Aorta (tissue), 5 donors: ENCODE results near the gene RAB4B. TPM values are rescaled to one million over a fixed set of nuclear protein-coding genes. Genes with fewer than 3 reads are reported as not detected.
A peak's percentile ranks its signal among the peaks of the same experiment; 100 is the strongest.
"Not testable (repeated sequence)": the region's sequence is repeated elsewhere in the genome, so short reads cannot be mapped to it uniquely, and the experiment has no call there.

Experiments
- ATAC-seq: fragments of 200-7000 bp; cut with Tn5 transposase; one replicate; pipeline ENCODE4 v1.9.1; 2022; ENCODE audit warnings: moderate library complexity; ENCODE audit not compliant: low FRiP score
- DNase-seq, 2 donors: peaks; one replicate each; pipeline ENCODE4 v3.0.0-alpha.2; 2020
- H3K27ac ChIP-seq, 2 donors: one replicate each; pipeline ENCODE4 v1.5.1; 2013; ENCODE audit warnings: low read length in 2 of 2, mild to moderate bottlenecking in 2 of 2, moderate library complexity in 2 of 2, control low read depth in 1 of 2, inconsistent platforms in 1 of 2, low read depth in 1 of 2
- H3K27me3 ChIP-seq, 2 donors: one replicate each; pipeline ENCODE4 v1.6.1; 2013; ENCODE audit warnings: control low read depth in 1 of 2, low read length in 1 of 2, mild to moderate bottlenecking in 1 of 2, moderate library complexity in 1 of 2; ENCODE audit not compliant: insufficient read depth in 2 of 2, control insufficient read depth in 1 of 2
- H3K36me3 ChIP-seq, 2 donors: one replicate each; pipeline ENCODE4 v1.6.1; 2013; ENCODE audit warnings: control low read depth in 1 of 2, low read length in 1 of 2, mild to moderate bottlenecking in 1 of 2; ENCODE audit not compliant: insufficient read depth in 2 of 2, control insufficient read depth in 1 of 2
- H3K4me1 ChIP-seq, 2 donors: one replicate each; pipeline ENCODE4 v1.6.1; 2013; ENCODE audit warnings: low read length in 2 of 2, control low read depth in 1 of 2, mild to moderate bottlenecking in 1 of 2, moderate library complexity in 1 of 2; ENCODE audit not compliant: insufficient read depth in 2 of 2, control insufficient read depth in 1 of 2
- H3K4me3 ChIP-seq, 2 donors: one replicate each; pipeline ENCODE4 v1.5.1; 2013; ENCODE audit warnings: low read length in 2 of 2, control low read depth in 1 of 2, mild to moderate bottlenecking in 1 of 2
- H3K9me3 ChIP-seq: one replicate; pipeline ENCODE4 v1.6.1; 2013; ENCODE audit warnings: mild to moderate bottlenecking, low read length; ENCODE audit not compliant: control insufficient read depth
- WGBS, 2 donors: extraction: QIAGEN DNeasy Blood & Tissue Kit; methylation state at CpG; one replicate each; pipeline ENCODE4 v1.1.7; 2013; 5-methylcytosine and 5-hydroxymethylcytosine counted together
- intact Hi-C, 2 donors: fragments of 100-400 bp; cut with DNase I; formaldehyde crosslinking; loops; one replicate each; pipeline versions ENCODE4 v1.14.2 to v1.15.0; 2022
- polyA plus RNA-seq, 2 donors: library from polyadenylated mRNA; stranded (reverse); fragments of 200-250 nt; gene quantifications; one replicate each; pipeline ENCODE4 v1.2.3, GENCODE V29; 2013
- total RNA-seq, 2 donors: library from RNA; stranded (reverse); fragmentation: NEBNext Ultra II Directional; extraction: Animal tissue kit (Norgen Biotek cat#: 25700); gene quantifications; one replicate each; pipeline ENCODE4 v1.2.1, GENCODE V29; 2021
- donor health status: healthy with polysubstance abuse.
- donor health status: Bipolar disorder and iron deficiency.
- donor health status: DM: no; HTN: no; CAD: no.
- donor health status: DM: no; HTN: no; CAD: no.
- donor health status: DM: yes; HTN: yes; CAD: no.

RAB4B gene
- total and polyA plus RNA-seq, 4 donors, result 19.3 to 67.2 (median 30.7) TPM

- Histone ChIP-seq H3K27ac (peak overlapping the region in 1 of 2 donors; percentile 32), H3K27me3 (no peaks in the 10 kb centered on the region), H3K4me1 (no peaks in the 10 kb centered on the region), H3K4me3 (no peak overlapping the region), H3K36me3 (peaks cover 0 to 2% of the 10 kb centered on the region in 2 donors), H3K9me3 (no peaks in the 10 kb centered on the region)
- 42 to 44% methylated on average over 26 of the region's 26 CpGs for WGBS, 2 donors
- intact Hi-C loops, result loop anchor here (5.0 to 10.0 kb wide), 2 partner anchors 144 to 362 kb away; partner anchors contain the start of gene SERTAD3 (in 1 of the 2)
- DNase-seq (peak; percentile 85 to 93), ATAC-seq (peak; percentile 62)
Observed at GRCh38 chr19:40806423-40807146, 28.5 kb downstream of the RAB4B start.

GRCh38 chr19:40807147-40808020 lies 29.3 kb downstream of the RAB4B start:
- no peak for ATAC-seq
- Histone ChIP-seq H3K27me3 (no peaks in the 10 kb centered on the region), H3K4me1 (no peaks in the 10 kb centered on the region), H3K36me3 (peaks cover 0 to 2% of the 10 kb centered on the region in 2 donors), H3K27ac (peak overlapping the region in 1 of 2 donors; percentile 32), H3K9me3 (no peaks in the 10 kb centered on the region), H3K4me3 (no peak overlapping the region)
- intact Hi-C loops, result loop anchor here (5.0 to 10.0 kb wide), 2 partner anchors 145 to 363 kb away; partner anchors contain the start of gene SERTAD3 (in 1 of the 2)
- peak in 1 of 2 donors; percentile 68 for DNase-seq
- 72% methylated on average over 18 of the region's 18 CpGs for WGBS, 2 donors

- intact Hi-C loops, result loop anchor here (5.0 to 10.0 kb wide), 2 partner anchors 146 to 363 kb away; partner anchors contain the start of gene SERTAD3 (in 1 of the 2)
- WGBS, 2 donors, result 81 to 84% methylated on average over 2 of the region's 2 CpGs
Observed at GRCh38 chr19:40808021-40808325, 29.9 kb downstream of the RAB4B start.

GRCh38 chr19:40808497-40808896 lies 30.4 kb downstream of the RAB4B start:
- H3K4me1 ChIP-seq, result peaks cover 0 to 2% of the 10 kb centered on the region in 2 donors

More at GRCh38 chr19:40808021-40808325, 29.9 kb downstream of the RAB4B start:
- DNase-seq (no peak), ATAC-seq (no peak)
- Histone ChIP-seq H3K9me3 (no peaks in the 10 kb centered on the region), H3K36me3 (peaks cover 0 to 2% of the 10 kb centered on the region in 2 donors), H3K27me3 (no peaks in the 10 kb centered on the region), H3K27ac (no peak overlapping the region), H3K4me1 (peaks cover 0 to 1% of the 10 kb centered on the region in 2 donors), H3K4me3 (no peak overlapping the region)

GRCh38 chr19:40809358-40810086 lies 31.5 kb downstream of the RAB4B start:
- peaks cover 0 to 2% of the 10 kb centered on the region in 2 donors for H3K36me3 ChIP-seq
- H3K27me3 ChIP-seq, result no peaks in the 10 kb centered on the region
- ATAC-seq (no peak), DNase-seq (peak in 1 of 2 donors; percentile 77)
- peaks cover 0 to 2% of the 10 kb centered on the region in 2 donors for H3K4me1 ChIP-seq
- 94% methylated on average over 39 of the region's 39 CpGs for WGBS, 2 donors
- intact Hi-C loops, result loop anchor here (5.0 to 10.0 kb wide), 2 partner anchors 147 to 365 kb away; partner anchors contain the start of gene SERTAD3 (in 1 of the 2)
- no peaks in the 10 kb centered on the region for H3K9me3 ChIP-seq
- H3K4me3 ChIP-seq, result no peak overlapping the region
- no peak overlapping the region for H3K27ac ChIP-seq

More at GRCh38 chr19:40808497-40808896, 30.4 kb downstream of the RAB4B start:
- ATAC-seq, result no peak
- 86 to 88% methylated on average over 5 of the region's 5 CpGs for whole genome bisulfite sequencing, 2 donors
- Histone ChIP-seq H3K27ac (no peak overlapping the region), H3K9me3 (no peaks in the 10 kb centered on the region), H3K4me3 (no peak overlapping the region), H3K36me3 (peaks cover 0 to 2% of the 10 kb centered on the region in 2 donors), H3K27me3 (no peaks in the 10 kb centered on the region)
- intact Hi-C loops, result loop anchor here (5.0 to 10.0 kb wide), 2 partner anchors 146 to 364 kb away; partner anchors contain the start of gene SERTAD3 (in 1 of the 2)
- peak in 1 of 2 donors; percentile 55 for DNase-seq

- ATAC-seq (no peak), DNase-seq (no peak)
- 53 to 58% methylated on average over 12 to 14 of the region's 14 CpGs for WGBS, 2 donors
- Histone ChIP-seq H3K36me3 (peaks cover 0 to 2% of the 10 kb centered on the region in 2 donors), H3K4me1 (peaks cover 0 to 2% of the 10 kb centered on the region in 2 donors), H3K27ac (no peak overlapping the region), H3K9me3 (no peaks in the 10 kb centered on the region), H3K27me3 (no peaks in the 10 kb centered on the region), H3K4me3 (no peak overlapping the region)
- intact Hi-C loops, result no loop called here
Observed at GRCh38 chr19:40810160-40810559, 32.1 kb downstream of the RAB4B start.

GRCh38 chr19:40810649-40811408 lies 32.8 kb downstream of the RAB4B start:
- DNase-seq, result peak; percentile 89 to 93
- H3K4me3 ChIP-seq, result peak overlapping the region in 1 of 2 donors; percentile 16
- peak overlapping the region in 1 of 2 donors; percentile 53 for H3K27ac ChIP-seq
- peak; percentile 93 for ATAC-seq
- intact Hi-C loops, H3K4me1 ChIP-seq, H3K36me3 ChIP-seq, H3K9me3 ChIP-seq, H3K27me3 ChIP-seq: not testable (repeated sequence)
- 5 to 8% methylated on average over 47 to 65 of the region's 65 CpGs for WGBS, 2 donors
